Activated CD4-positive, alpha-beta T cell treated with anti-CD3 and anti-CD28 coated beads, Interleukin-2, amount 10 ng/mL, durations not matched to agents 7 days and 5 days (primary cell): ENCODE results near the gene EBF3. TPM values are rescaled to one million over a fixed set of nuclear protein-coding genes. Genes with fewer than 3 reads are reported as not detected.
"Not testable (repeated sequence)": the region's sequence is repeated elsewhere in the genome, so short reads cannot be mapped to it uniquely, and the experiment has no call there.

Source experiments
- CTCF ChIA-PET: fragments of 350-600 bp; sonication (Branson Sonifier 250); formaldehyde crosslinking; loops from one replicate; lab custom pipeline; 2021; ENCODE audit warnings: antibody characterized with exemption; lab: Charles Lee
- POLR2A ChIA-PET: fragments of 350-600 bp; sonication (Branson Sonifier 250); formaldehyde crosslinking; loops from one replicate; lab custom pipeline; 2021; ENCODE audit warnings: antibody characterized with exemption; lab: Charles Lee
- DNase-seq: peaks from one replicate; pipeline ENCODE4 v3.0.0-alpha.2; 2020
- H3K27ac Mint-ChIP-seq: one replicate; pipeline ENCODE4 v1.8.0; 2021; ENCODE audit warnings: mild to moderate bottlenecking, moderate library complexity, mixed read lengths
- H3K27me3 Mint-ChIP-seq: one replicate; pipeline ENCODE4 v1.8.0; 2021; ENCODE audit warnings: mixed read lengths
- H3K36me3 Mint-ChIP-seq: one replicate; pipeline ENCODE4 v1.8.0; 2021; ENCODE audit warnings: low read depth, mixed read lengths
- H3K4me1 Mint-ChIP-seq: one replicate; pipeline ENCODE4 v1.8.0; 2021; ENCODE audit warnings: mixed read lengths
- H3K4me3 Mint-ChIP-seq: one replicate; pipeline ENCODE4 v1.8.0; 2021; ENCODE audit warnings: mild to moderate bottlenecking, moderate library complexity, mixed read lengths
- H3K9me3 Mint-ChIP-seq: one replicate; pipeline ENCODE4 v1.8.0; 2021; ENCODE audit warnings: mixed read lengths
- total RNA-seq, 2 experiments: library from RNA; stranded (reverse); gene quantifications; one replicate each; pipeline ENCODE4 v1.2.3, GENCODE V29; 2021

EBF3 gene
- total RNA-seq, 2 experiments from 2014 or later, result not detected

DNA sequence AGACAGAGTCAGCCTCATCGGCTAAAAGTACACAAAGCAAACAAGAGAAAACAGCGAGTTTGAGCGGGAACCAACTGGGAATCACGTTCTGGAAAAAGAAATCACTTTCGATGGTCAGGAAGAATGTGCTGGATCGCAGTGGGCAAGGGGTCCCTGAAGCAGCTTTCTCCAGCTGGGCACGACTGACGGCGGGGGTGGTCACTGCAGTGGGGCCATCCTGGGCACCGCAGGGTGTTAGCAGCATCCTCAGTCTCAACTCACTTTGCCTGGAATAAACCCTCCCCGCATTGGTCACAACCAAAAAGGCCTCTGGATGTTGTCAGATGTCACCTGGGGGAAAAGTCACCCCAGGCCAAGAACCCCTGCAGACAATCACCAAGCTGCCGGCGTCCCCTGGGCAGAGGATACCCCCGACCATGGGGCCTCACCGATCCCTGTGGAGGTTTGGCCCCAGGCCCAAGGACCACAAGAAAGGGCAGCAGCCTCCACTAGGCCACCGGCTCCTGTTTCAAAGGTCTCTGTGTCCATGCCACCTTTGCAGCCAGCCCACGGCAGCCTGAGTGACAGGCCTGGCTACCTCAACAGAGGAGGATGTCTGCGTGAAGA lies 42.9 kb downstream of the EBF3 start:
- CTCF ChIA-PET, result no interaction called here
- Mint-ChIP-seq H3K4me1 (no peaks in the 10 kb centered on the region), H3K36me3 (no peaks in the 10 kb centered on the region), H3K4me3 (no peak overlapping the region), H3K9me3 (no peaks in the 10 kb centered on the region), H3K27ac (no peak overlapping the region), H3K27me3 (no peaks in the 10 kb centered on the region)
- no peak for DNase-seq
- POLR2A ChIA-PET, result no interaction called here

DNA sequence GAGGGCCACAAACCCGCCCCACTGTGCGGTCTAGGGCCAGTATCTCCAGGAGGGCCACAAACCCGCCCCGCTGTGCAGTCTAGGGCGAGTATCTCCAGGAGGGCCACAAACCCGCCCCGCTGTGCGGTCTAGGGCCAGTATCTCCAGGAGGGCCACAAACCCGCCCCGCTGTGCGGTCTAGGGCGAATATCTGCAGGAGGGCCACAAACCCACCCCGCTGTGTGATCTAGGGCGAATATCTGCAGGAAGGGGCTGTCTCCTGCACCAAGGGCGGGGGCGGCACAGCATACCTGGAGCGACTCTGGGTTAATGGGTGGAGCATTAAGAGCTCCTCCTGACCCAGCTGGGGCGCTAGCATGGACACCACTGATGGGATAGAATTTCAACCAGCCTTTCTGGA lies 43.9 kb downstream of the EBF3 start:
- H3K4me1 Mint-ChIP-seq, CTCF ChIA-PET, H3K9me3 Mint-ChIP-seq, H3K27ac Mint-ChIP-seq, POLR2A ChIA-PET, H3K4me3 Mint-ChIP-seq, H3K36me3 Mint-ChIP-seq, DNase-seq, H3K27me3 Mint-ChIP-seq: not testable (repeated sequence)

DNA sequence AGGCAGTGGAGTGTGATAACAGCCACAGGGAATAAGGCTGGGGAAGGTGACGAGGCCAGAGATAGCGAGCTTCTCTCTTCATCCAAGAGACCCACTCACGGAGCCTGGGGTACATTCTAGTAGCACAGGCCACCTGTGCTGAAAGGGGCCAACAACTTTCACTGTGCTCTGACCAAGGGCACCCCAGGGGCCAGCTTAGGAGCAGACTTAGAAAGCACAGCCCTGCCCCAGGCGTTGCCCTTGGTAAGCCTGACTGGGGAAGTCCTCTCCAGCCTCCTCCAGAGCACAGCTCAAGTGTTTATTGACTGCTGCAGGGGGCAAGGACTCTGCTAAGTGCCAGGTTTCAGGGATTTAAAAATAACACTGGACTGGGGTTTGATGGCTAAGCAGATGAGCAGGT lies 44.7 kb downstream of the EBF3 start:
- CTCF ChIA-PET, result no interaction called here

DNA sequence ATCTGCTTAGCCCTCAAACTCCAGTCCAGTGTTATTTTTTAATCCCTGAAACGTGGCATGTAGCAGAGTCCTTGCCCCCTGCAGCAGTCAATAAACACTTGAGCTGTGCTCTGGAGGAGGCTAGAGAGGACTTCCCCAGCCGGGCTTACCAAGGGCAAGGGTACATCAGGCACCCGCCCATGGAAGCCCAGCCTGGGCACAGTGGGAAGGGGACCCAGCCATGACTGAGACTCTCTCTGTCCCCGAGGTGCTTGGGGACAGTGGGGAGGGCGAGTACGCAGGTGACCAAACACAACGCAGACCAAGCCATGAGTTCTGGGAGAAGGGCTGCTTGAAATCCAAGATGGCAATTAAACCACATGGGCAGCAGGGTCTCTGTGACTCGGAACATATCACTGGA lies 45.2 kb downstream of the EBF3 start:
- no peak overlapping the region for H3K27ac Mint-ChIP-seq
- ChIA-PET CTCF (no interaction called here), POLR2A (no interaction called here)

More for the DNA sequence above, 44.7 kb downstream of the EBF3 start:
- no peaks in the 10 kb centered on the region for H3K36me3 Mint-ChIP-seq
- no peak overlapping the region for H3K4me3 Mint-ChIP-seq
- no peaks in the 10 kb centered on the region for H3K9me3 Mint-ChIP-seq
- POLR2A ChIA-PET, result no interaction called here
- no peak for DNase-seq
- H3K4me1 Mint-ChIP-seq, result no peaks in the 10 kb centered on the region
- H3K27ac Mint-ChIP-seq, result no peak overlapping the region
- no peaks in the 10 kb centered on the region for H3K27me3 Mint-ChIP-seq

DNA sequence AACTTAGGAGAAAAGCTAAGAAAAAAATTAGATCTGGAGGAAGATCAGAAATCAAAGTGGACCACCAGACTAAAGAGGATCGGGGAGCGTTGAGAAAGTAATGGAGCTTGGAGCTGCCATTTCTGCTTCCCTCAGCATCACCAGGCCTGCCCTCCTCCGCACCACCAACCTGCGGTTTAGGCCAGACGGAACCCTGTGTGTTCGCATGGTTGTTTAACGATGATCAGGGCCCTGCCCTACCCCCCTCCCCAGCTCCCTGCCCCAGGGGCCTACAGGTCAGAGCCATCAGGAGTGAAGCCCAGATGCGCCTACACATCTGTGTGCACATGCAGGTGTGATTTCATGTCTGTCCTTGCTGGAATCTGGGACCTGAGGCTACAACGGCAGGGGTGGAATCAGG lies 45.7 kb downstream of the EBF3 start:
- ChIA-PET POLR2A (no interaction called here), CTCF (no interaction called here)
- no peak overlapping the region for H3K27ac Mint-ChIP-seq
- no peak for DNase-seq
- no peaks in the 10 kb centered on the region for H3K27me3 Mint-ChIP-seq
- no peak overlapping the region for H3K4me3 Mint-ChIP-seq
- no peaks in the 10 kb centered on the region for H3K9me3 Mint-ChIP-seq
- no peaks in the 10 kb centered on the region for H3K4me1 Mint-ChIP-seq
- H3K36me3 Mint-ChIP-seq, result no peaks in the 10 kb centered on the region

More for the DNA sequence above, 45.2 kb downstream of the EBF3 start:
- Mint-ChIP-seq H3K4me1 (no peaks in the 10 kb centered on the region), H3K27me3 (no peaks in the 10 kb centered on the region), H3K36me3 (no peaks in the 10 kb centered on the region), H3K4me3 (no peak overlapping the region), H3K9me3 (no peaks in the 10 kb centered on the region)
- no peak for DNase-seq

DNA sequence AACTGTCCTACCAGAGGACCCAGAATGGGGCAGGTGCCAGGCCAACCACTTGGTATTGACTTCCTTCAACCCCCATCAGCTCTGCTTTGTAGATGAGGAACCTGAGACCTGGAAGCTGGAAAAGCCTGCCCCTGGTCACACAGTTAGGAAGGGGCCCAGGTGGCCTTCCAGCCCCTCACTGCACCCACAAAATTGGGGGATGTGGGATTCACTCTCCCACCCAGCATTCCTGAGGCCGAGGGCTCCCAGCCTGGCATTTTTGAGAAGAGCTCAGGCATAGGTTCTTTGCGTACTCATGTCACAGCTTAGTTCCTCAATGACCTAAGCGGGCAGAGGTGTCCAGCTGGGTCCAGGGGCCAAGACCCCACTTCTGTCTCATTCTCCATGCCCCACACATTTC lies 46.1 kb downstream of the EBF3 start:
- no peaks in the 10 kb centered on the region for H3K9me3 Mint-ChIP-seq
- CTCF ChIA-PET, result interaction anchor here (0.6 kb wide), 1 partner anchor 1904 kb away, joined by 3 read pairs; no protein-coding TSS in a partner anchor
- no peaks in the 10 kb centered on the region for H3K4me1 Mint-ChIP-seq
- H3K36me3 Mint-ChIP-seq, result no peaks in the 10 kb centered on the region
- no peak for DNase-seq
- H3K27me3 Mint-ChIP-seq, result no peaks in the 10 kb centered on the region
- no peak overlapping the region for H3K27ac Mint-ChIP-seq
- POLR2A ChIA-PET, result no interaction called here
- no peak overlapping the region for H3K4me3 Mint-ChIP-seq

DNA sequence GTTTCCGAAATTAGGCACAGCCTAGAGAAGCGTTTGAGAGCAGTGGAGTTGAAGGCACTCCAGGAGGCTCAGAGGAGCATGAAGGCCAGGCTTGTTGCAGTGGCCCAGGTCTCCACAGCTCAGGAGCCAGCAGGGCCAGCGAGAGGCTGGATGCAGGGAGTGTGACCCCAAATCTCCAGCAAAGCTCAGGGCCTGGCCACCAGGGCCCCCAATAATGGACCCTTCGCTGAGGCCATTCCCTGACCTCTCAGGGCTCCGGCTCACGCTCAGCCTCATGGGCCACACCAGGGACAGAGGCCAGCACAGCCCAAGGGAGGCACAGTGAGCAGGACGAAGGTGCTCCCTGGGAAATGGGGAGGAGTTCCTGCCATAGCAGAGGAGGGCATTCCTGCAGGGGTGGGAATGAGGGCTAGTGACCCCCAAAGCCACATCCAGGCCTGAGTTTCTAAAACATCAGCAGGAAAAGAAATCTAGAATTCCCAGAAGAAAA lies 47.5 kb downstream of the EBF3 start:
- no peak for DNase-seq
- no peaks in the 10 kb centered on the region for H3K9me3 Mint-ChIP-seq
- no peaks in the 10 kb centered on the region for H3K36me3 Mint-ChIP-seq
- no peaks in the 10 kb centered on the region for H3K4me1 Mint-ChIP-seq
- no peak overlapping the region for H3K4me3 Mint-ChIP-seq
- CTCF ChIA-PET, result no interaction called here
- no peak overlapping the region for H3K27ac Mint-ChIP-seq
- POLR2A ChIA-PET, result no interaction called here
- H3K27me3 Mint-ChIP-seq, result no peaks in the 10 kb centered on the region

DNA sequence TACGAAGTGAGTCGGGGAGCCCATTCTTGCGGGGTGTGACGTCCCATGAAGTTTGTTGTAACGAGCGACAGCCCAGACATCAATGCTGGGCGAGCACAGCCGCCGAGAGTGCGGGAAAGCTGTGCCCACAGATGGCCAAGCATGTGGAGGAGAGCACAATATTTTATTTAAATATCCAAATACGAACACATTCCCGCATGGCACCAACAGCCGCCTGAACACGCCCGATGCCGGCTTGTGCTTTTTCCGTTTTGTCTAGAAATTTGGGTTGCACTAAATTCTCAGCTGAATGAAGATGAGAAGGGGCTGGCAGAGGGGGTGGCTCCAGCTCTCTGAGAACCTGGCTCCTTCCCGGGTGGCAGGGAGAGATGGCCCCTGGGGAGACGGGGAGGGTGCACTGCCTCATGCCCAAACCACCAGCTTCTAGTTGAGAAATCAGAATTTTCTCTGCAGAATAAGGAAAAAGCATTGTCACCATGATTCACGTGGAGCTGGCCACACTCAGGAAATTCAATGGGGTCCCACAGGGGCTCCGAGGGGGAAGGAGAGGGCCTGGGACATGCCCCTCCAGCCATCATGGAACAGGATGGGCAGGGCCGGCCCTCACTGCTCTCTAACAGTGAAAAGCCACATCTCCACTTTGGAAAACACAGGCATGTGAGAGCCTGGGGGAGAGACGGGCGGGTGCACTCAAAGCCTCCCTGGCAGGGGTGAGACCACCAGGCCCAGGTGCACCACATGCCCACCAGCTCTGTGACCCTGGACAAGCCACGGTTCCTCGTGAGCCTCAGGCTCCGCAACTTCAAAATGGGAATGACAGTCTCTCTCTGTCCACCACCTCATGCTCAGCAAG lies 48.3 kb downstream of the EBF3 start:
- Mint-ChIP-seq H3K27ac (no peak overlapping the region), H3K27me3 (no peaks in the 10 kb centered on the region), H3K36me3 (no peaks in the 10 kb centered on the region), H3K9me3 (no peaks in the 10 kb centered on the region), H3K4me1 (no peaks in the 10 kb centered on the region), H3K4me3 (no peak overlapping the region)
- ChIA-PET CTCF (no interaction called here), POLR2A (no interaction called here)
- DNase-seq, result no peak

DNA sequence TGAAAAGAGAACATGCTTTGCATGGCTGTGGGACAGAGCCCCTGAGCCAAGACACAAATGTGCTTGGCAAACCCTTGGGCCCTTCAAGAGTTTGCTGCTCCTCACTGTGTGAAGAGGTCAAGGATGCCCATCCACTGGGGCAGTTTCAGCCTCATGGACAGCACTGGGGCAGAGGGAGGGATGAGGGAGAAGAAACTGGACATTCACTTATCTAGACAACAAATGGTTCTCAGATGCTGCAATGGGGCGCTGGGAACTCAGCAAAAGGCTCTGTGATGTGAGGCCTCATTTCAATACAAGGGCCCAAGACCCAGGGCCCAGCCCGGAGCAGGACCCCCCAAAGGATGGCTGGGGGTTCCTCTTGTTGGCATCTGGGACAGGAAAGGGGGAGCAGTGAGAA lies 49.1 kb downstream of the EBF3 start:
- Mint-ChIP-seq H3K36me3 (no peaks in the 10 kb centered on the region), H3K4me1 (no peaks in the 10 kb centered on the region), H3K9me3 (no peaks in the 10 kb centered on the region), H3K27me3 (no peaks in the 10 kb centered on the region), H3K4me3 (no peak overlapping the region), H3K27ac (no peak overlapping the region)
- ChIA-PET POLR2A (no interaction called here), CTCF (no interaction called here)
- no peak for DNase-seq

DNA sequence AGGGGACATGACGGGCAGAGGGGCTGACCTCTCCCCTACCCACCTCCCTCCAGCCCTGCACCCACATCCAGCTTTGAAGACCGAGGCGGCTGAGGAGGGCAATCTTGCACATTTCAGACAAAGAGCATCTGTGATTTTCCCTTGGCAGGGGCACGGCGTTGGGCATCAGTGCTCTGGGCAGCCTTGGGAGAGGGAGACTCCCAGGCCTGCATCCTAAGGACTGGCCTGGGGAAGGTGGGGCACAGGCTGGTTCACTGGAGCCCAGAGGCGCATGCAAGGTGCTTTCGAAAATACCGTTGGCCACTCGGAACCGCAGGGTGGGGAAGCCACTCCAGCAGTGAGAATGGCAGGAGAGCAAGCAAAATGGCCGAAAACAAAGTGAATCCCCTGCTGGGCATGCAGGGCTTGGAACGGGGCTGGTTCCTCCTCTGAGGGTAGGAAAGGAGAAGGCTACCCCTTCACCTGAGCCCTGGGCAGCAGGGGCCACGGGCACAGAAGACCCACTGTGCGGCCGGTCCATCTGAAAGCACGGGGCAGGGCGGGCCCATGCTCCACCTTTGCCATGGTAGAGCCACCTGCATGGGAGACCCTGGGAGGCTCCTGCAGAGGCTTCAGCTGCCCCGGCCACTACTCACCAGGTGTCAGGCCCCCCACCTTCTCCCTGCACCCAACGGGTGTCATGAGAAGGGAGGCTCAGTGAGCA lies 49.8 kb downstream of the EBF3 start:
- ChIA-PET CTCF (no interaction called here), POLR2A (no interaction called here)
- no peak for DNase-seq
- H3K36me3 Mint-ChIP-seq, result no peaks in the 10 kb centered on the region
- H3K27me3 Mint-ChIP-seq, result no peaks in the 10 kb centered on the region
- no peak overlapping the region for H3K4me3 Mint-ChIP-seq
- H3K27ac Mint-ChIP-seq, result no peak overlapping the region
- no peaks in the 10 kb centered on the region for H3K4me1 Mint-ChIP-seq
- H3K9me3 Mint-ChIP-seq, result no peaks in the 10 kb centered on the region

DNA sequence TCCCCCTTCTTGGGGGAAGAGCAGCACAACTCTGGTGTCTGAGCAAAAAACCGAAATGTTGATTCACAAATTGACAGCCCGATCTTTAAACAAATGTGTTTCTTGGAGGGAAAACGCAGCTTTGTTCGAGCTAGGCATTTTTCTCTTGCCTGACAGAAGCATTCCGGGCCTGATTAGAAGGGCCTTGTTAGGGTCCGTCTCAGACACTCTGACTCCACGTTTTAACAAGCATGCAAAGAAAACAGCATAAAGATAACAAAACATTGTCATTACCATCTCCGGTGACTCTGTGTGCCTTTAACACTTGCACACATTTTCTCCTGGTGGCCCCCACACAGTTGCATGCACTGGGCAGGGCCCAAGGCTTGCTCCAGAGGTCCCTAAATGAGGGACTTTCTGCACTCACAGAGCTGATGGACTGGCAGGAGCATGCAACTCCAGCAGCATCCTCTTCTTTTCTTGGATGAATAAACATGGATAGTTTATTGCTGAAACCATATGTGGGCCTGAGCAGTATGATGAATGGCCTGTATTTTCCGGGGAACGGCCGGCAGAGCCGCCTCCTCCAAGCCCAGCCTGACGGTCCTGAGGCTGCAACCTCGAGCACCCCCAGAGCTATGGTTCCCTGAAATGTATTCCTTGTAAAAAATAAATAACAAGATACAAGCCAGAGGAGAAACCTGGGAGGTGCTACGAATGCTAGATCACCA lies 50.9 kb downstream of the EBF3 start:
- Mint-ChIP-seq H3K4me1 (no peaks in the 10 kb centered on the region), H3K4me3 (no peak overlapping the region), H3K36me3 (no peaks in the 10 kb centered on the region), H3K9me3 (no peaks in the 10 kb centered on the region), H3K27me3 (no peaks in the 10 kb centered on the region), H3K27ac (no peak overlapping the region)
- ChIA-PET POLR2A (no interaction called here), CTCF (no interaction called here)
- no peak for DNase-seq

DNA sequence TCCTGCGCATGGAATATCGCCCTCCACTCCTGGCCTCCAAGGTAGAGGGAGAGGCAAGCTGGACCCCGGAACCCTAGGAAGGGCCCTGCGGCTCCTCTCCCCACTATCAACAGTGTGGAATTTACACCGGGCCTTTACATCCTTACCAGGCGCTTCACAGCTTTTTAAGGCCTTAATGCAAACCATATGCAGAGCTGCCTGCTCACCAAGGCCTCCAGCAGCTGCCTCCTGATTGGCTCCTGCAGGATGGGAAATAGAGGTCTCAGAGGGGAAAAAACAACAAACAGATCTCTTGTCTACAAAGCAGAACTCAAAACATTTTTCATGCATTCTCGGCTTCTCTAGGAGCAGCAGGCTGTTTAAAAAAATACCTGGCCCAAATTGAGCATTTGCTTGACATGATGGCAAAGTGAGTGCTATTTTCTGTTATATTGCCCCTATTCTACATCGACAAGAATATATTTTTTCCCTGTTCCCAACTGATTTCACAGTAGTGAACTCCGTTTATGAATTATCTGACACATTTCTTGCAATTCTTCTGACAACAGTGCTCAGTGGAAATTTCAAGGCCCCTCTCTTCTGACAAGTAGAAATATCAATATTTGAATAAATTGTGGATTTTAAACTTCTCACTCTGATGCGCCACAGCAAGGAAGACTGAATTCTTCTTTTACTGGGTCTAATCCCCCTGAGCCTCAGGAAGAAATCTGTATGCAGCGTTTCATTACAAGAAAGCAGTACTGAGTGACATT lies 51.7 kb downstream of the EBF3 start:
- no peak overlapping the region for H3K4me3 Mint-ChIP-seq
- no peaks in the 10 kb centered on the region for H3K36me3 Mint-ChIP-seq
- no peaks in the 10 kb centered on the region for H3K4me1 Mint-ChIP-seq
- no peaks in the 10 kb centered on the region for H3K27me3 Mint-ChIP-seq
- no peak for DNase-seq
- CTCF ChIA-PET, result no interaction called here
- no peaks in the 10 kb centered on the region for H3K9me3 Mint-ChIP-seq
- no peak overlapping the region for H3K27ac Mint-ChIP-seq
- POLR2A ChIA-PET, result no interaction called here
